NCI-H1092 treated with DMSO at 0.1 percent for 48 hours (cell line): ENCODE results near the gene PDCD6IP.

ENCODE experiments used
- DNase-seq: peaks from one replicate; lab custom pipeline; 2025; lab: John Stamatoyannopoulos, UW

PDCD6IP gene

DNA sequence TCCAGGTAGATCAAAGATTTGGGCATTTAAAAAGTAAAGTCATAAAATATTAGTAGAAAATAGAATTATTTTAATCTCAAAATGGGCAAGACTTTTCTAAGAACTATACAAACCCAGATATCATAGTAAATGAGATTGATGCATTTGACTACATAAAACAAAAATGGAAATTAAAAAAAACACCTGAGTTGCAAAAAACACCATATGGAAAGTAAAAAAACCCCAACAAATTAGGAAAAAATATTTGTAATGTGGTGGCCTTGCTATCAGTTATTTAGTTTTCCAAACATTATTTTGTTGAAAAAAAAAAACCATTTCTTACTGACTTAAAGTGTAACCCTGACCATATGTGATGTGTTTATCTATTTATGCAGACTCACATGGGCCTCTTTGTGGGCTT, 97.2 kb downstream of the PDCD6IP start:
- DNase-seq: no peak

DNA sequence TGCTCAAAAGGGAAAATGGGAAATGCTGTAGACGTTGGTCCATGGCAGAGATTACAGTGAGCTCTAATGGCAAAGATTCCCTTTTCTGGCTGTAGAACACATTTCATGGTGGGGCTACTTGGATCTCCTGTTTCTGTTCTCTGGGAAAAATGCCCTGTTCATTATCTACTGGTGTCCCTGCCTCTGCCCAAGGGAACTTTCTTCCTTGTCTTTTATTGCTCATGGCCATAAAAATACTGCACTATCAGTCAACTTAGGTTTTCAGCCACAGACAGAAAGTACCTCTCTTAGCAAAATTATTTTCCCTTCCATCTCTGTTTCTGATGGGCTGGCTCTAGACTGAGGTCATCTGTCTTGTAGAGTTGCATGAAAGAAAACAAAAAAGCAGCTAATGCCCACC, 98.9 kb downstream of the PDCD6IP start:
- DNase-seq: no peak

GRCh38 chr3:33898901-33899300, 100.5 kb downstream of the PDCD6IP start:
- no peak for DNase-seq

- no peak for DNase-seq
These were observed 102.0 kb downstream of the PDCD6IP start for GRCh38 chr3:33900440-33900808.

DNA sequence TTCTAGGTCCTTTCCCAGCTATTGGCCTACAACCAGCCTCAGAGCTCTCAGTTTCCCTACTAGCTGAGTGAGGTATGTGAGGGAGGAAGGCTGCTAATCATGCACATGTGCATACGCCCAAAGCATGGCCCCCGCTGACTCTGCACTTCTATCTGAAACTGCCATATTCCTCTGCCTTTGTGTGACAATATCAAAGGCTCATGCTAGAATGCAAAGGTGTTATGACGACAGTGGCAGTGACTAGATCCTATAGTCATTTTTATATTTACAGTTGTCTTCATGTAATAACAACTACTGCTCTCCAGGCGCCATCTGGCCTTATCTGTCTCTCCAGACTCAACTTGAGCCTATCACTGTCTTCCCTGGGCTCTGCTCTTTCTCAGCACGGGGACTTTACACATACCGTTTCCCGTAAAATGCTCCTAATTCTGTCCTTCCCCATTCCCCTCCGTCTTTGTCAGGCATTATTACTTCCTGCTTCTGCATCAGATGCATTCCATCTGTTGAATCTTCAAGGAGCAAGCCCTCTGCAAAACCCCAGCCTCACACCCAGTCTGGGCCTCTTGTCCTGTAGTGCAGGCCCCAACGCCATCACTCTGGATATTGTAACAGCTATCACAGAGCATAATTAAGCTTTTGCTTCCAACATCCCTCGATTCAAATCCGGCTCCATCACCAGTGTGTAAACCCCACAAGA, 102.5 kb downstream of the PDCD6IP start:
- no peak for DNase-seq

DNA sequence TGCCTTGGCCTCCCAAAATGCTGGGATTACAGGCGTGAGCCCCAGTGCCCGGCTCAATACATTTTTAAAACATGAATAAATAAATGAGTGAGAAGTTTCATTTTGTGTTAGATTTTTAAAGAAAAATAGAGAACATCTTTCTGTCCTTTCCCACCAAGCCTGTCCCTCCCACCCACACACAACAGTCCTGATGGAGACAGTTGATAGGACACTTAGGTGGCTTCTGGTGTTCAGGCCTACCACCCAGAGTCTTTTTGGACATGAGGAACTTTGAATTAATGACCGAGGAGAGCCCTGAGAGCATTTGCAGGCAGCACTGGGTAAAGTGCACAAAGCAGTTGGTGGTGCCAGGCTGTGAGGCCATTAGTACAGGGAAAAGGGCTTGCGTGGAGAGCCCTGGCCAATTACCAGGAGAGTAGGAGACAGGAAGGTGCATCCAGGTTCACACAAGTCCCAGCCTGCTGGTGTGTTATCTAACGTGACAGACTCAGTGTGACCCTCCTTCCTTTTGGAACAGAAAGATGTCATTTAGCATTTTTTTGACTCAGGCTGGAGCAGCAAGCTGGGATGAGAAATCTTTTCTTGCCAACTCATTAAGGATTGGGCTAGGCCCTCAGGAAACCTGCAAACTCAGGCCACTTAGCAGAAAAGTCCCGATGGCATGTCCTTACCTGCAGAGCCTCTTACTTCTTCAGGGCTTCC, 103.6 kb downstream of the PDCD6IP start:
- DNase-seq: no peak

- no peak for DNase-seq
These were observed 106.3 kb downstream of the PDCD6IP start for GRCh38 chr3:33904730-33905129.

DNA sequence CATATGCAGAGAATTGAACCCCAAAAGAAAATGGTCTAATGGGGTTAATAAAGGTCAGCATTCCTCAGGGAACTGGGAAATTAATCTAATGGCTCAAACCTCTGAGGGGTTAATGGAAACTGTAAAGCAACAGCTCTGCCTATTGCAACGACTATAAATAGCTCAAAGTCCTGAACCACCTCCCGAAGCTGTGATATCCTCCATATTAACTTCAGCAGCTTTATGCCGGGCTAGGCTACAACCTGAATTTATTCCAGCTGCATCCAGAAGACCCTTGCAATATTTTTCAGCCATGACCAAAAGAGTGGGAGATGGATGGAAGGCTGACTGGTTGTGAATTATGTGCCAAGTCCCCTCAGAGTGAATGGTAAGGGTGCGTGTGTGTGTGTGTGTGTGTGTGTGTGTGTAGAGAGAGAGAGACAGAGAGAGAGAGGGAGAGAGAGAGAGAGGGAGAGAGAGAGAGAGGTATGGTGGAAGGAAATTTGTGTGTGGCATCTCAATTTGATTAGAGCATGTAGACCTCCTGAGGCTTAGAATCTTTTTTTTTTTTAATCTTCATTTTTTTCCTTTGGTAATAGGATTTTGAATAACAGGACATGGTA, 109.9 kb downstream of the PDCD6IP start:
- no peak for DNase-seq

DNA sequence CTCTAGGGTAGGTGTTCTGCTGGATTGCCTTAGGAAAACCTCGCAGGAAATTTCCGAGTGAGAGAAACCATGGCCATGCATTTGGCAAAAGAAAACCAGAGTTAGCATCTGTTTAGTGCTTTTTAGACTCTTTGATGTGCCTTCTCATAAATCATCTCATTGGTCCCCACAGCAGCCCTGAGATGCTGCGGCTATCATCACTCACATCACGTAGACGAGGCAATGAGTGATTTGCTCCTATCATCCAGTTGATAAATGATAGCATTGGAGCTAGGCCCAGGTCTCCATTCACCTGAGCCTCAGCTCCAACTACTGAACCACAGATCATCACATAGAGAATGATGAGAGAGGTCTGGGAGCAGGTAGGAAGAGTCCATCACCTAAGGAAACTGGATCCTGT, 111.1 kb downstream of the PDCD6IP start:
- DNase-seq: no peak

DNA sequence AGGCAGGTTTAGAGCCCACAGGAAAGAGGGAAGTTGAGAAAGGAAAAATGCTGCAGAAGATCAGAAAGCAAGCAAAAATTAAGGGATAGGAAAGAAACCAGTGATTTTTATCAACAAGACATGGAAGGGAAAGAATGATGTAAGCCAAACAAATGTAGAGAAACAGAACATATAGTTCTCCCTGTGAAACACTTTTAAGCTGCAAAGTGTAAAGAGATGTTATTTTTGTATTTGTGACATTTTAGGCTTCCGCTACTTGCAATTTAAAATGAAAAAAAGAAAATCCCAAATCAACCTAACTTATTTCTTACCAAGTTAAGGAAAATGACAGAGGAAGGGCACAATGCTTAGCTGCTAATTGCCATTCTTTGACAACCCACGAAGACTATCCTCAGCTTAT, 111.6 kb downstream of the PDCD6IP start:
- no peak for DNase-seq

- no peak for DNase-seq
These were observed 113.3 kb downstream of the PDCD6IP start for GRCh38 chr3:33911525-33912322.

GRCh38 chr3:33914212-33914611, 115.8 kb downstream of the PDCD6IP start:
- no peak for DNase-seq

DNA sequence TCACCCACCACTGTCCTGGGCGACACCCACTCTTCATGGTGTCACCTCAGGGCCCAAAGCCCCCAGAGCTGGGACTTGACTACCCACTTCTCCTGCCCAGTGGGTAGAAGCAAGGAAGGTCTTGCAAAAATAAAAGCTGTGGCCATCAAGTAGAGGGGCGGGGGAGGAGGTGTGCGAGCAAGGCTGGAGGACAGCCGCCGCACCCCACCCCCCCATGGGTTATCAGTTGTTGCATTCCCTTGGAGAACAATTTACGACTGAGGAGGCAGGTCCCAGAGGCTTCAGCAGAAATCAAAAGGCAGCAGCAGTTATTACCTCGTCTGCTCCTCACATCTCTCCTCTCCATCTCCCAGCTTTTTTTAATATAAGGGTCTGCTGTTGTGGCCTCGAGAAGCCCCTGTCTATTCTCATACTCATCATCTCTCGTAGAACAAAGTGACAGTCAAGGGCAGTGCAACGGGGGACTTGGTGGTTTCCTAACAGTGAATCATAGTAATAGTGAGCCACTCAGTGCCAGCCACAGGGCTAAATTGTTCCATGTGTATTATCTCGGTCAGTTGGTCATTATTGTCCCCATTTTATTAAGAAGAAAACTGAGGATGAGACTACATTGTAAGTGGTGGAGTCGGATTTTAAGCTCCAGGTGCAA, 116.4 kb downstream of the PDCD6IP start:
- no peak for DNase-seq

GRCh38 chr3:33915796-33916546, 117.5 kb downstream of the PDCD6IP start:
- no peak for DNase-seq

DNA sequence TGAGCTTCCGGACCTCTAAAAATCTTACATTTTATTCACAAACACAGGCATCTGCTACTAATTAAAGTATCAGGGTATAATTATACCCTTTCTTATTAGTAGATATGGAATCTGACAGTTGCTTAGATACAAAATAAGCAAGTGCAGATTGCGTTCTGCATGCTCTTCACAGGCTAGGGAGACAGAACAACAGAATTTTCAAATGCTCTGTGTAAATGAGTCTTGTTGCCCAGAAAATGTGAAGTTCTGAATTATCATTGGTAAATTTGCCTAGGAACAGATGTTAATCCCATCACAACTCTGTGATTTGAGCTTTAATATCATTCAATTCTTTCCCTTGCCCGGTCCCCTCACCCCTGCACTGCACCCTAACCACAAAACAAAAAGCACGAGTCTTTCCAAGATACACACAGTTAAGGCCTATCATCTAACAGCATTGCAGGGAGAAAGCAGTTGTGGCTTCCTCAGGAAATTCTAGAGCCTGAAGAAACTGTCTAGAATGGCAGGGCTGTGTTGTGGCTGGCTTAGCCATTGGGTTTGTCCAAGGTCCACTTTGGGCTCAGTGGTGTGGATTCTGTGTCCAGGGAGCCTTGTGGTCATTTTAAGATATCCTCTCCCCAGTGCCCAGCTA, 119.8 kb downstream of the PDCD6IP start:
- DNase-seq: no peak
